ENCODE results near the gene CTRB2.

Gene CTRB2

GRCh38 chr16:75222271-75222783 lies 15.4 kb upstream of the CTRB2 start:
- H3K36me3 ChIP-seq: no peaks in the 10 kb centered on the region
- no peak overlapping the region for H3K27ac ChIP-seq
- H3K4me1 ChIP-seq (ENCODE audit: control insufficient read depth in 1 of 2, insufficient read depth in 1 of 2, low read depth in 1 of 2, low read length in 1 of 2): no peaks in the 10 kb centered on the region
- no peaks in the 10 kb centered on the region for H3K9me3 ChIP-seq
- no peak overlapping the region for H3K4me3 ChIP-seq (ENCODE audit: low read depth in 1 of 2, low read length in 1 of 2)
- peaks cover 27% of the 10 kb centered on the region for H3K27me3 ChIP-seq
- TF ChIP-seq, protein P1, sequence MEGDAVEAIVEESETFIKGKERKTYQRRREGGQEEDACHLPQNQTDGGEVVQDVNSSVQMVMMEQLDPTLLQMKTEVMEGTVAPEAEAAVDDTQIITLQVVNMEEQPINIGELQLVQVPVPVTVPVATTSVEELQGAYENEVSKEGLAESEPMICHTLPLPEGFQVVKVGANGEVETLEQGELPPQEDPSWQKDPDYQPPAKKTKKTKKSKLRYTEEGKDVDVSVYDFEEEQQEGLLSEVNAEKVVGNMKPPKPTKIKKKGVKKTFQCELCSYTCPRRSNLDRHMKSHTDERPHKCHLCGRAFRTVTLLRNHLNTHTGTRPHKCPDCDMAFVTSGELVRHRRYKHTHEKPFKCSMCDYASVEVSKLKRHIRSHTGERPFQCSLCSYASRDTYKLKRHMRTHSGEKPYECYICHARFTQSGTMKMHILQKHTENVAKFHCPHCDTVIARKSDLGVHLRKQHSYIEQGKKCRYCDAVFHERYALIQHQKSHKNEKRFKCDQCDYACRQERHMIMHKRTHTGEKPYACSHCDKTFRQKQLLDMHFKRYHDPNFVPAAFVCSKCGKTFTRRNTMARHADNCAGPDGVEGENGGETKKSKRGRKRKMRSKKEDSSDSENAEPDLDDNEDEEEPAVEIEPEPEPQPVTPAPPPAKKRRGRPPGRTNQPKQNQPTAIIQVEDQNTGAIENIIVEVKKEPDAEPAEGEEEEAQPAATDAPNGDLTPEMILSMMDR (IDR thresholded peaks at IDR 0.05): no peak

GRCh38 chr16:75219838-75220237 lies 12.9 kb upstream of the CTRB2 start:
- no peak overlapping the region for H3K4me3 ChIP-seq (ENCODE audit: low read depth in 1 of 2, low read length in 1 of 2)
- H3K9me3 ChIP-seq: no peaks in the 10 kb centered on the region
- H3K27me3 ChIP-seq: peaks cover 9% of the 10 kb centered on the region
- H3K36me3 ChIP-seq: no peaks in the 10 kb centered on the region
- H3K4me1 ChIP-seq (ENCODE audit: control insufficient read depth in 1 of 2, insufficient read depth in 1 of 2, low read depth in 1 of 2, low read length in 1 of 2): no peaks in the 10 kb centered on the region
- H3K27ac ChIP-seq: no peak overlapping the region
- TF ChIP-seq, protein P1 (IDR thresholded peaks at IDR 0.05): no peak

GRCh38 chr16:75219088-75219487 lies 12.1 kb upstream of the CTRB2 start:
- Histone ChIP-seq H3K36me3 (no peaks in the 10 kb centered on the region), H3K27me3 (peaks cover 7% of the 10 kb centered on the region), H3K27ac (no peak overlapping the region), H3K9me3 (no peaks in the 10 kb centered on the region), H3K4me3 (ENCODE audit: low read depth in 1 of 2, low read length in 1 of 2) (no peak overlapping the region), H3K4me1 (ENCODE audit: control insufficient read depth in 1 of 2, insufficient read depth in 1 of 2, low read depth in 1 of 2, low read length in 1 of 2) (no peaks in the 10 kb centered on the region)
- TF ChIP-seq, protein P1 (IDR thresholded peaks at IDR 0.05): no peak

DNA sequence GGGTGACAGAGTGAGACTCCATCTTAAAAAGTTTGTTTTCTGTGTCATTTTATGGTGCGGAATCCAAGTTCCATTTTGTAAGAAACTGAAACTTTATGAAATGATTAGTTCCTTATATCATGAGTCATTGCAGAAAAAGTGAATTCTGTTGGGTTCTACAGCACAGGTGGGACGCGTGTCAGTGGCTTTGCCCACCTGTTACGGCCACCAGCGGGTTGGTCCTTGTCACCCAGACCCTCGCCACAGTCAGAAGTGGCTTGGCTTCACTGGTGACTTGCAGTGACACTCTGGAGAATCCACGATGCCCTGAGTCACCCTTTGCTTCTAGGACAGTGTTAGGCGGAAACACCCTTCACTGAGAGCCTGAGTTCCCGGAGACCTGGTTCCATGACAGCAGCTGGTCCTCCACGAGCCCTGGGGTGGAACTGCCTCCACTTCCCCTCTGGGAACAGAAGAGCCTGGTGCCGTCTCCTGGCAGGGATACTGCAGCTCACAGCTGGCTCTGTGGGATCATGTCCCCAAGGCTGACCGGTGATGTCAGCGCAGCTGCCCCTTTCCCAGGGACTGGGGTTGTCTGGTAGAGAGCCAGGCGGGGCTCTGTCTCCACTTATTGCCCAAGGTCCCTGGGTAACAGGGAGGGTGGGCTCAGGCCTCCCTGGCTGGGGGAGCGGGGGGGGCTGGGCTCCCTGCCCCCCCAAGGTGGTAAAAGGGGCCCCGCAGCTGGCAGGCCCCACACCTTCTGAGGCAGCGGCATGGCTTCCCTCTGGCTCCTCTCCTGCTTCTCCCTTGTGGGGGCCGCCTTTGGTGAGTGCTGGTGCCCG lies 11.5 kb upstream of the CTRB2 start, which contains the start of gene CTRB1:
CTRB1 (plus strand) TSS at position 733 of the 821 bp plus-strand sequence; CDS start at position 753, 20 bp downstream.
- Histone ChIP-seq H3K36me3 (no peaks in the 10 kb centered on the region), H3K4me3 (ENCODE audit: low read depth in 1 of 2, low read length in 1 of 2) (no peak within 1 kb of the TSS), H3K4me1 (ENCODE audit: control insufficient read depth in 1 of 2, insufficient read depth in 1 of 2, low read depth in 1 of 2, low read length in 1 of 2) (no peaks in the 10 kb centered on the region), H3K9me3 (no peaks in the 10 kb centered on the region), H3K27me3 (peaks cover 7% of the 10 kb centered on the region), H3K27ac (no peak within 1 kb of the TSS)
- TF ChIP-seq, protein P1 (IDR thresholded peaks at IDR 0.05): no peak

DNA sequence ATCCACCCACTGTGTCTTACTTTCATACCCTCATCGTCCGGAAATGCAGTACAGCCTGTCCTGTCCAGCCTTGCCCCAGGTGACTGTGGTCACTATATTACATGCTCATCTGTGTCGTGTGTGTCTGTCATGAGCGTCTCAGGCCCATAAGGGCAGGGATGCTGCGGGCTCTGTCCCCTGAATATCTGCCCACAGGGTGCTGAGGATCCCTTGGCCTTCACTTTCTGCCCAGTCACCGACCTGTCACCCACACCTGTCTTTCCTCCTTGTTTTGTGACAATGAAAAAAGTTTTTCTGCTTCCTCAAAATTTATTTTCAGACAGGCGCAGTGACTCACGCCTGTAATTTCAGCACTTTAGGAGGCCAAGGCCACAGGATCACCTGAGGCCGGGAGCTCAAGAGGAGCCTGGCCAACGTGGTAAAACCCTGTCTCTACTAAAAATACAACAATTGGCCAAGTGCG lies 10.5 kb upstream of the CTRB2 start:
- H3K27ac ChIP-seq: no peak overlapping the region
- TF ChIP-seq, protein P1 (IDR thresholded peaks at IDR 0.05): no peak
- no peaks in the 10 kb centered on the region for H3K36me3 ChIP-seq
- H3K4me3 ChIP-seq (ENCODE audit: low read depth in 1 of 2, low read length in 1 of 2): no peak overlapping the region
- H3K27me3 ChIP-seq: peaks cover 7% of the 10 kb centered on the region
- no peaks in the 10 kb centered on the region for H3K4me1 ChIP-seq (ENCODE audit: control insufficient read depth in 1 of 2, insufficient read depth in 1 of 2, low read depth in 1 of 2, low read length in 1 of 2)
- H3K9me3 ChIP-seq: no peaks in the 10 kb centered on the region

Measured in neutrophil (primary cell).